ENCODE results near the gene ARFGAP2. TPM values are rescaled to one million over a fixed set of nuclear protein-coding genes. Genes with fewer than 3 reads are reported as not detected.
"Not testable (repeated sequence)": the region's sequence is repeated elsewhere in the genome, so short reads cannot be mapped to it uniquely, and the experiment has no call there.

ARFGAP2 gene
- polyA plus RNA-seq, 12 donors: 52.3 to 97.8 (median 72.5) TPM; not detected in 1

- no peak for DNase-seq
Measured at GRCh38 chr11:47152126-47152952, 24.3 kb downstream of the ARFGAP2 start.

DNA sequence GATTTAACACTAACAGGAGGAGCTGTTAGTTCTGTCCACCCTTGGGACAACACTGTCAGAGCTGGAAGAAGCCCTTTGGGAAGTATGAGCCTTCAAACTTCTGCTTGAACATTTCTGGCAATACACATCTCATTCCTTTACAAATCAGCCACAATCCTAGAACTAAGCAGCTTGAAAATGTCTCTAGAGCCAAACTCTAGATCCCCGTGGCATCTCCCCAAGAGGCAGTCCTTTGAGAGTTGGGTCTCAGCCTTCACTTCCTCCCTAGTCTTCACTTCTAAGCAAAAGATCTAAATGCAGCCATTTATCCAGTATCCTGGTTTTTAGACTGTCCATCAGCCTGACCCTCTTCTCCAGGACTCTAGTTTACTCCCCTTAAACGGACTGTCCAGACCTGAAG lies 26.9 kb downstream of the ARFGAP2 start:
- DNase-seq: no peak

GRCh38 chr11:47148903-47149531 lies 27.7 kb downstream of the ARFGAP2 start:
- DNase-seq: no peak

- no peak for DNase-seq
Measured at GRCh38 chr11:47148270-47148669, 28.4 kb downstream of the ARFGAP2 start.

GRCh38 chr11:47147681-47148080 lies 29.0 kb downstream of the ARFGAP2 start:
- DNase-seq: no peak

GRCh38 chr11:47147250-47147649 lies 29.4 kb downstream of the ARFGAP2 start:
- DNase-seq: no peak

DNA sequence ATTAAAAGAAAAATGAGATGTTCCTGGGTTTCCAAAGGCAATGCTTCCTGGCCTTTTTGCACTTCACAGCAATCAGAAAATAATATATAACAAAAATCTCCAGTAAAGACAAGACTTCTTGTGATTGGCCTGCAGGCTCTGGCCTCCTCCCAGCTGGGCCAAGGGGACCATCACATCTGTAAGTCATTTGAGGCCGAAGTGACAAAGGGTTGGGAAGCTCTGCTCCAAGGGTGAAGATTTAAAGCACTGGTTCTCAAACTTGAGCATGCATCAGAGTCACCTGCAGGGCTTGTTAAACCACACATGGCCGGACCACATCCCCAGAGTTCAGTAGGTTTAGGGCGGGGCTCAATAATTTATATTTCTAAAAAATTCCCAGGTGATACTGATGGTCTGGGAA lies 32.1 kb downstream of the ARFGAP2 start:
- DNase-seq: peak; percentile 61

DNA sequence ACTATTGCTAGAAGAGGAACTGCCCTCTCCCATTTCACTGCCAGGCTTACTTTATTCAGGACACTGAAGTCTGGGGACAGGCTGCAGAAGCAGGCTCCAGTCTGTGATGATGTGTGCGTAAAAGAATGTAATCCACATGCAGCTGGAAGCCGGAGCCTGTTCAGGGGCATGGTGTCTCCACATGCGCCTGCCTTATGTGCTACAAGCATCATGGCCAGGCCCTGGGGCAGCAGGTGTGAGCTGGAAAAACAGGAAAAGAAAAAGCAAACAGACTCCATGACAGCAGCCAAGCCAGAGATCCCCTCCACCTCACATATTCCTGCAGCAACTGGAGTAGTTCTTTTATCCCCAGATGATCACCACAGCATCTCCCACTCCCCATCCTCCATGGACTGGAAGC lies 33.4 kb downstream of the ARFGAP2 start:
- peak; percentile 71 for DNase-seq

GRCh38 chr11:47139878-47140277 lies 36.8 kb downstream of the ARFGAP2 start:
- no peak for DNase-seq

DNA sequence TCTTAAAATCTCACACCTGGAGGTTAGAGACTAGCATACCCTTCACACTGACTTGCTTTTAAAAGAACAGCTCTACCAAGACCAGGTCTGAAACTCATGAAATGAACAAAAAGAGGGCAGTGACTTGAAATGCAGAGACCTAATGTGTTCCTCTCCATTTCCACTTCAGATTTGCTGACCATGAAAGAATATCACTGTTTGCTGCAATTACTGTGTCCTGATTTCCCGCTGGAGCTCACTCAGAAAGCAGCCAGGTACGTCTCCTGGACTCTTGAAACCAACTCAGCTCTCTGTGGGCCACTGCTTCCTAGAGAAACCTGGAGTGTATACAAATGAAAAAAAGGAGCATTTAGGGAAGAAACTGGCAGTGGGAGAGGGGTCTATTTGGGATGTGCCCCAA lies 39.2 kb downstream of the ARFGAP2 start:
- no peak for DNase-seq

- DNase-seq: no peak
Measured at GRCh38 chr11:47136921-47137320, 39.8 kb downstream of the ARFGAP2 start.

DNA sequence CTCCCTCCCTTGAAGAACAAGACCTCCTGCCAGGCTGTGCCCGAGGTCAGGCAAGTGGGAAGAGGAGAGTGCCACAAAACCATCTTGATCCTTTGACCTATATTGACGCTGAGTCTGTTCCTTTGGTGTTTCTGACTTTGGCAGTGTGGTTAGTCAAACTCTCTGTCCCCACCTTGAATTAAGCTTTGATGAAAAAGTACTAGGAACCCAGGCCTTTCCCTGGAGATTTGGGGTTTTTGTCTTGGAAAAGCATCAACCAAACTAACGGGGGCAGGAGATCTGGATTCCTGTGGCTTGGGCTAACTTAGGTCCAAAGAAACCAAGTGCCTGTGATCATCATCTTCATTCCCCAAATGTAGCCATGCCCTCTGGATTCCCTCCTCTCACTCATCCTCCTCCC lies 40.4 kb downstream of the ARFGAP2 start:
- DNase-seq: no peak

DNA sequence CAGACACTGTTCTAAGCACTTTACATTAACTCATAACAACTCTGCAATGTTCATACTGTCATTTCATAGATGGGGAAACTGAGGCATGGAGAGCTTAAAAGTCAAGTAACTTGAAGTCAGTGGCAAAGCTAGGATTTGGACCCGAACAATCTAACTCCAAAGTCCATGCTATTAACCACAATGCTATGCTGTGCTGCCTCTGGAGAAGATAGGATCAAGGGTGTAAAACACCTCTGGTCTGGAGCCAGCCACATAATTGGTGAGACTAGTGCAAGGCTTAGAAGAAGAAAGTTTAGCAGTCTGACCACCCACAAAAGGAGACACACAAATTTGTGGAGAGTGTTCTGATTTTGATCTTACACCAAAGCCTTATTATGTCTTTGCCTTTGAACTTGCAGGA lies 43.7 kb downstream of the ARFGAP2 start:
- DNase-seq: no peak

DNA sequence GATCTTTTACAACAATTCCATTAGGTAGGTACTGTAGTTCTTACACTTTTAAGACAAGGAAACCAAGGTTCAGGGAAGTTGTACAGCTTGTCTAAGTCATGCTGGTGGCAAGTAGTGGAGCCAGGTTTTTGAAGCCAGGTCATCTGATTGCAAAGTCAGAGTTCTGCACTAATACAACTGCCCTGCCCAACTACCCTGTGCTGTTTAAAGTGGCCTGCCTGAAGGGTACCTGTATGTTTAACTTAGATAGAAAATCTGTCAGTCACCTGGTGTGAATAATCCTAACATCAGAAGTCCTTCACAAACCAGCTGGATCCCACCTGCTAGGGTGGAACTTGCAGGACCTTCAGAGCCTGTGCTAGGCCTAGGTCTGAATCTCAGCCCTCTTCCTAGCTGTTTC lies 44.2 kb downstream of the ARFGAP2 start:
- DNase-seq: no peak

DNA sequence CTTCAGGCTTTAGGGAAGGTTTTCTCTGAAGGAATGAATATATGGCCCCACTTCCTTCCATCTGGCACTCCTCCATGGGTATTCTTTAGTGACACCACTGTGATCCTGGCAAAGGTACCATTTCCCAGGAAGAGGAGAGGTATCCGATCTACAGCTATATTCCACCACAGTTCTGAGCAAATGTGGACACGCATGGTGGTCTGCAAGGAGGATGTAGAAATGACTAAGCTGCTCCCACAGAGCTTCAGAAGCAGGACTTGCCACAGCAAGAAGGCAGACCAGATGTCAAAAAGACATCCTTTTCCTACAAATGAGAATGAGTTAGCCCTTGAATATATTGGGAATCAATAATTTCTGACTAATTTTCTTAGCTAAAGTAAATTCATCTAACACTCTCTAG lies 45.5 kb downstream of the ARFGAP2 start:
- no peak for DNase-seq

- no peak for DNase-seq
Measured at GRCh38 chr11:47130543-47130942, 46.1 kb downstream of the ARFGAP2 start.

GRCh38 chr11:47127213-47127612 lies 49.5 kb downstream of the ARFGAP2 start:
- DNase-seq: no peak

- DNase-seq: no peak
Measured at GRCh38 chr11:47125083-47125482, 51.6 kb downstream of the ARFGAP2 start.

DNA sequence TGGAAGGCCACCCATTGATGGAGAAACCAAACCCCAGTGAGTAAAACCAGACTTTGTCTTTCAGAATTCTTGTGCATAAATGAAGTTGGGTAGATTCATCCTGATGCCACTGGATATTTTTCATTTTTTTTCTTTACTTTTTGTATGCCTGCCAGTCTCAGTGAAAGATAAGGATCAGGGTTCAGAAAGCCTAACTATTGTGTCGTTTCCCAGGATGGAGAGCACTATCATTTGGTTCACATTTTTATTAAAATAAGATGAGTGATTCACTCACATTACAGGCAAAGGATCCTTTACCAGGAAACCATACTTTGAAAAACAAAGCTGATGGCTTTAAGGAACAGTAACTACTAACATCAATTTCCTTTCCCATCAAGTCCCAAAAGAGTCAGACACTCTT lies 52.0 kb downstream of the ARFGAP2 start:
- DNase-seq: no peak

DNA sequence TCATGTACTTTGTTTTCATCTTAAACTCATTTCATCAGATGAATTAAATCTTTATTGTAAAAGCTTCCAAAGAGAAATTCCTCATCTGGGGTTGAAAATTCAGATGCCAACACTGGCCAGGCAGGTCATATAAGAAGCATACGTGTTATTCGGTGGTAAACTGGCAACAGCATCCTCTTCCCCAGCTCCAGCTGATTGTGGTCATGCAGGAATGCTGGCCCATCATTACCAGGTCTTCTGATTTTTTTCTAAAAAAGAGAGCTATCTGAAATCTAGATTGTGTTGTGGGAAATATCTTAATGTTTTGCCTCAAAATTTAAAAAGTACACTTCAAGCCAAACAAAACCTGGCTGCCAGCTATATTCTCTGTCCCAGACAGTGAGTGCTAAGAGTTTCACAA lies 53.6 kb downstream of the ARFGAP2 start:
- DNase-seq: no peak

GRCh38 chr11:47121731-47122130 lies 54.9 kb downstream of the ARFGAP2 start:
- no peak for DNase-seq

DNA sequence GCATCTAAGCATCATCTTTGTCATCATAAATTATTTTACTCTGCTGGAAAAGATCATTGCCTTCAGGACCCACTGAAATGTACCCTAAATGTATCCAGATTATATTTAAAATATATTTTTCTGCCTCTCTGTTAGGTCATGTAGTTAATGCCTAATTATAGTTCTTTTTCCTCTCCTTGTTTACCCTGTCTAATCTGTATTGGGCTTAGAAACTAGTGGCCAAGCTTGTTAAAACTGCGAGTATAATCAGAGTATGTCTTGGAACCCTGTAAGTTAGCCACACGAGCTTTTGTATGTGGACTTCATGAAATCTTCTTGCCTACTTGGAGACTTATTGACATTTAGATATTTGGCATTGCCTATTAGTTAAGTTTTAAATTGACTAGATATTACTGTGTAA lies 55.6 kb downstream of the ARFGAP2 start:
- DNase-seq: no peak

DNA sequence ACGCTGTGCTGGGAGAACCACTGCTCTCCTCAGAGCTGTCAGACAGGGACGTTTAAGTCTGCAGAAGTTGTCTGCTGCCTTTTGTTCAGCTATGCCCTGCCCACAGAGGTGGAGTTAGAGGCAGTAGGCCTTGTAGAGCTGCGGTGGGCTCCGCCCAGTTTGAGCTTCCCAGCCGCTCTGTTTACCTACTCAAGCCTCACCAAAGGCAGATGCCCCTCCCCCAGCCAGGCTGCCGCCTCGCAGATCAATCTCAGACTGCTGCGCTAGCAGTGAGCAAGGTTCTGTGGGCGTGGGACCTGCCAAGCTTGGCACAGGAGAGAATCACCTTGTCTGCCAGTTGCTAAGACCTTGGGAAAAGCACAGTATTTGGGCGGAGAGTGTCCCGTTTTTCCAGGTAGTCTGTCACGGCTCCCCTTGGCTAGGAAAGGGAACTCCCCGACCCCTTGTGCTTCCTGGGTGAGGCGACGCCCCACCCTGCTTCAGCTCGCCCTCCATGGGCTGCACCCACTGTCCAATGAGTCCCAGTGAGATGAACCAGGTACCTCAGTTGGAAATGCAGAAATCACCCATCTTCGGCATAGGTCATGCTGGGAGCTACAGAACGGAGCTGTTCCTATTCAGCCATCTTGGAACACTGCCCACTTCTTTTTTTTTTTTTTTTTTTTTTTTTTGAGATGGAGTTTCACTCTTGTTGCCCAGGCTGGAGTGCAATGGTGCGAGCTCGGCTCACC lies 57.6 kb downstream of the ARFGAP2 start:
- DNase-seq: not testable (repeated sequence)
